ENCODE results near the gene PERP. TPM values are rescaled to one million over a fixed set of nuclear protein-coding genes. Genes with fewer than 3 reads are reported as not detected.

Gene PERP
- polyA plus RNA-seq, 1 of the 3 experiments (the other 2 are of a cell fraction): 0.02 TPM

GRCh38 chr6:138098306-138098705 is 8.9 kb downstream of the PERP start:
- CTCF ChIA-PET: interaction anchor here (1.1 kb wide), 1 partner anchor 19 kb away, joined by 3 read pairs; no protein-coding TSS in a partner anchor
- no peak overlapping the region for H3K9ac ChIP-seq
- H3K27ac ChIP-seq (ENCODE audit: low read depth in 2 of 2, low read length in 1 of 2): no peak overlapping the region
- WGBS (ENCODE audit: low lambda C conversion rate): 16% methylated on average over 2 of the region's 2 CpGs
- POLR2A ChIA-PET: no interaction called here
- no peaks in the 10 kb centered on the region for H4K20me1 ChIP-seq (ENCODE audit: insufficient read depth)
- H3K79me2 ChIP-seq (ENCODE audit: insufficient read depth): no peaks in the 10 kb centered on the region
- H3K4me1 ChIP-seq (ENCODE audit: control insufficient read depth in 1 of 2, insufficient read depth in 2 of 2, low read depth in 1 of 2, low read length in 1 of 2): no peaks in the 10 kb centered on the region
- no peaks in the 10 kb centered on the region for H3K36me3 ChIP-seq (replicated peaks in 1 of 2; ENCODE audit: control insufficient read depth in 1 of 2, insufficient read depth in 2 of 2, low read length in 1 of 2)
- H3K4me2 ChIP-seq: no peak overlapping the region
- H3F3A ChIP-seq (replicated peaks; ENCODE audit: insufficient read depth): no peaks in the 10 kb centered on the region
- no peak for TF ChIP-seq CHD2 (IDR thresholded peaks at IDR 0.05; ENCODE audit: low read length, partially characterized antibody)
- TF ChIP-seq TCF12 (IDR thresholded peaks at IDR 0.05): no peak
- TF ChIP-seq SMC3 (IDR thresholded peaks at IDR 0.05; ENCODE audit: low read depth, low read length): no peak
- no peak for DNase-seq
- no peaks in the 10 kb centered on the region for H3K9me3 ChIP-seq
- H2AFZ ChIP-seq (ENCODE audit: low read depth): no peak overlapping the region
- H3K9me2 ChIP-seq: no peaks in the 10 kb centered on the region
- H3K4me3 ChIP-seq (ENCODE audit: low read depth in 2 of 2, low read length in 1 of 2): no peak overlapping the region
- peaks cover 11% of the 10 kb centered on the region; the same call in 1 of the 2 replicates for H3K27me3 ChIP-seq (ENCODE audit: insufficient read depth)

GRCh38 chr6:138094260-138094659 is 13.0 kb downstream of the PERP start:
- no peak overlapping the region for H3K4me3 ChIP-seq (ENCODE audit: low read depth in 2 of 2, low read length in 1 of 2)
- no peak overlapping the region for H3K9ac ChIP-seq
- no peaks in the 10 kb centered on the region; the same call in 1 of the 2 replicates for H3K27me3 ChIP-seq (ENCODE audit: insufficient read depth)
- 7% methylated on average over 1 of the region's 1 CpG for WGBS (ENCODE audit: low lambda C conversion rate)
- no peak for TF ChIP-seq EZH2phosphoT487 (IDR thresholded peaks at IDR 0.05; ENCODE audit: borderline replicate concordance, low read depth)
- TF ChIP-seq REST (IDR thresholded peaks at IDR 0.05; ENCODE audit: low read depth, low read length): no peak
- no peak for TF ChIP-seq FOXM1 (IDR thresholded peaks at IDR 0.05; ENCODE audit: low read depth)
- no peak for TF ChIP-seq RCOR1 (IDR thresholded peaks at IDR 0.05; ENCODE audit: low read length)
- no peak for TF ChIP-seq SIN3A (IDR thresholded peaks at IDR 0.05; ENCODE audit: borderline replicate concordance, low read depth, low read length)
- TF ChIP-seq YY1 (IDR thresholded peaks at IDR 0.05; ENCODE audit: low read depth): no peak
- no peak for TF ChIP-seq FOSL2 (IDR thresholded peaks at IDR 0.05; ENCODE audit: borderline replicate concordance, low read depth)
- TF ChIP-seq MEF2A (IDR thresholded peaks at IDR 0.05; ENCODE audit: borderline replicate concordance, low read depth): no peak
- no peak for TF ChIP-seq MAX (IDR thresholded peaks at IDR 0.05; ENCODE audit: low read depth)
- no peak for TF ChIP-seq PBX3 (IDR thresholded peaks at IDR 0.05)
- no peak for TF ChIP-seq IRF3 (IDR thresholded peaks at IDR 0.05; ENCODE audit: low read depth, low read length)
- no peak for TF ChIP-seq CTCF (IDR thresholded peaks at IDR 0.05)
- no peak for TF ChIP-seq USF2 (IDR thresholded peaks at IDR 0.05; ENCODE audit: borderline replicate concordance, low read depth, low read length)
- H3K27ac ChIP-seq (ENCODE audit: low read depth in 2 of 2, low read length in 1 of 2): no peak overlapping the region
- no peaks in the 10 kb centered on the region for H3K36me3 ChIP-seq (replicated peaks in 1 of 2; ENCODE audit: control insufficient read depth in 1 of 2, insufficient read depth in 2 of 2, low read length in 1 of 2)
- no peak for DNase-seq
- no peak overlapping the region for H2AFZ ChIP-seq (ENCODE audit: low read depth)
- H3K4me2 ChIP-seq: no peak overlapping the region
- H3K9me2 ChIP-seq: no peaks in the 10 kb centered on the region
- POLR2A ChIA-PET: no interaction called here
- no peaks in the 10 kb centered on the region for H3K79me2 ChIP-seq (ENCODE audit: insufficient read depth)
- no peaks in the 10 kb centered on the region for H4K20me1 ChIP-seq (ENCODE audit: insufficient read depth)
- H3K9me3 ChIP-seq: no peaks in the 10 kb centered on the region
- CTCF ChIA-PET: no interaction called here
- no peaks in the 10 kb centered on the region for H3K4me1 ChIP-seq (ENCODE audit: control insufficient read depth in 1 of 2, insufficient read depth in 2 of 2, low read depth in 1 of 2, low read length in 1 of 2)
- H3F3A ChIP-seq (replicated peaks; ENCODE audit: insufficient read depth): no peaks in the 10 kb centered on the region

Data from SK-N-SH (cell line).